ENCODE data around the gene NTHL1.

Gene NTHL1

GRCh38 chr16:2003827-2004641 is 43.6 kb downstream of the NTHL1 start:
- H3K9me3 ChIP-seq (replicated peaks; ENCODE audit: insufficient read depth, low read length): no peaks in the 10 kb centered on the region
- no peak overlapping the region for H3K9ac ChIP-seq (ENCODE audit: low read length)
- DNase-seq: peak; percentile 85
- TF ChIP-seq EZH2 (optimal IDR thresholded peaks at IDR 0.05; ENCODE audit: low read depth, low read length): no peak
- no peak for TF ChIP-seq EZH2phosphoT487 (IDR thresholded peaks at IDR 0.05; ENCODE audit: low read length)
- TF ChIP-seq CTCF (IDR thresholded peaks at IDR 0.05; ENCODE audit: low read length): peak; percentile 91
- H3K4me1 ChIP-seq (ENCODE audit: low read length): peaks cover 14% of the 10 kb centered on the region; the same call in 1 of the 2 replicates
- no peak overlapping the region for H2AFZ ChIP-seq (ENCODE audit: low read length)
- peaks cover 6% of the 10 kb centered on the region; the same call in 1 of the 2 replicates for H4K20me1 ChIP-seq (ENCODE audit: insufficient read depth, low read length)
- no peaks in the 10 kb centered on the region for H3K27me3 ChIP-seq (replicated peaks; ENCODE audit: insufficient read depth, low read length)
- H3K36me3 ChIP-seq (replicated peaks; ENCODE audit: insufficient read depth, low read length): no peaks in the 10 kb centered on the region
- H3F3A ChIP-seq (ENCODE audit: insufficient read depth, low read length): no peaks in the 10 kb centered on the region
- no peak overlapping the region for H3K4me2 ChIP-seq (ENCODE audit: low read depth, low read length)
- H3K79me2 ChIP-seq (ENCODE audit: low read length): peaks cover 63% of the 10 kb centered on the region
- no peak overlapping the region for H3K27ac ChIP-seq (ENCODE audit: low read length)
- no peaks in the 10 kb centered on the region for H3K9me2 ChIP-seq (replicated peaks; ENCODE audit: insufficient read depth, low read length)
- H3K4me3 ChIP-seq (ENCODE audit: low read length): no peak overlapping the region

- H3K79me2 ChIP-seq (ENCODE audit: low read length): peaks cover 56% of the 10 kb centered on the region
- no peaks in the 10 kb centered on the region for H3K27me3 ChIP-seq (replicated peaks; ENCODE audit: insufficient read depth, low read length)
- H3K9ac ChIP-seq (ENCODE audit: low read length): no peak overlapping the region
- H3K4me2 ChIP-seq (ENCODE audit: low read depth, low read length): no peak overlapping the region
- no peaks in the 10 kb centered on the region for H3K9me2 ChIP-seq (replicated peaks; ENCODE audit: insufficient read depth, low read length)
- peaks cover 12% of the 10 kb centered on the region; the same call in 1 of the 2 replicates for H3K4me1 ChIP-seq (ENCODE audit: low read length)
- no peak overlapping the region for H2AFZ ChIP-seq (ENCODE audit: low read length)
- peaks cover 6% of the 10 kb centered on the region; the same call in 1 of the 2 replicates for H4K20me1 ChIP-seq (ENCODE audit: insufficient read depth, low read length)
- DNase-seq: no peak
- TF ChIP-seq EZH2 (optimal IDR thresholded peaks at IDR 0.05; ENCODE audit: low read depth, low read length): no peak
- no peak for TF ChIP-seq EZH2phosphoT487 (IDR thresholded peaks at IDR 0.05; ENCODE audit: low read length)
- TF ChIP-seq CTCF (IDR thresholded peaks at IDR 0.05; ENCODE audit: low read length): no peak
- no peak overlapping the region for H3K4me3 ChIP-seq (ENCODE audit: low read length)
- H3K36me3 ChIP-seq (replicated peaks; ENCODE audit: insufficient read depth, low read length): no peaks in the 10 kb centered on the region
- no peaks in the 10 kb centered on the region for H3F3A ChIP-seq (ENCODE audit: insufficient read depth, low read length)
- H3K27ac ChIP-seq (ENCODE audit: low read length): no peak overlapping the region
- no peaks in the 10 kb centered on the region for H3K9me3 ChIP-seq (replicated peaks; ENCODE audit: insufficient read depth, low read length)
These were observed 44.3 kb downstream of the NTHL1 start for GRCh38 chr16:2003231-2003826.

- H3K27me3 ChIP-seq (replicated peaks; ENCODE audit: insufficient read depth, low read length): no peaks in the 10 kb centered on the region
- no peak for DNase-seq
- H3K27ac ChIP-seq (ENCODE audit: low read length): no peak overlapping the region
- no peaks in the 10 kb centered on the region for H3K9me2 ChIP-seq (replicated peaks; ENCODE audit: insufficient read depth, low read length)
- no peaks in the 10 kb centered on the region for H3K9me3 ChIP-seq (replicated peaks; ENCODE audit: insufficient read depth, low read length)
- H3F3A ChIP-seq (ENCODE audit: insufficient read depth, low read length): no peaks in the 10 kb centered on the region
- no peak for TF ChIP-seq EZH2phosphoT487 (IDR thresholded peaks at IDR 0.05; ENCODE audit: low read length)
- no peak overlapping the region for H3K9ac ChIP-seq (ENCODE audit: low read length)
- H3K36me3 ChIP-seq (replicated peaks; ENCODE audit: insufficient read depth, low read length): no peaks in the 10 kb centered on the region
- no peak overlapping the region for H3K4me3 ChIP-seq (ENCODE audit: low read length)
- H2AFZ ChIP-seq (ENCODE audit: low read length): no peak overlapping the region
- peaks cover 5% of the 10 kb centered on the region; the same call in 1 of the 2 replicates for H3K4me1 ChIP-seq (ENCODE audit: low read length)
- H4K20me1 ChIP-seq (ENCODE audit: insufficient read depth, low read length): peaks cover 2% of the 10 kb centered on the region; the same call in 1 of the 2 replicates
- peaks cover 49% of the 10 kb centered on the region for H3K79me2 ChIP-seq (ENCODE audit: low read length)
- H3K4me2 ChIP-seq (ENCODE audit: low read depth, low read length): no peak overlapping the region
These were observed 45.0 kb downstream of the NTHL1 start for GRCh38 chr16:2002406-2003230.

All from MM.1S (cell line).